Spinal cord (tissue), 10 donors: ENCODE measurements around the gene CACNB2. TPM values are rescaled to one million over a fixed set of nuclear protein-coding genes. Genes with fewer than 3 reads are reported as not detected.

Source experiments
- DNase-seq, 6 donors: peaks; one replicate each; pipeline versions ENCODE4 v3.0.0 to v3.0.0-alpha.2; 2013 to 2015; ENCODE audit warnings: low spot score in 6 of 6, low read depth in 4 of 6
- H3K27ac ChIP-seq: one replicate; pipeline ENCODE4 v1.5.1; 2013; ENCODE audit warnings: low read depth, low read length, control low read depth
- H3K27me3 ChIP-seq: one replicate; pipeline ENCODE4 v1.6.1; 2013; ENCODE audit warnings: low read length; ENCODE audit not compliant: control insufficient read depth, insufficient read depth
- H3K36me3 ChIP-seq: one replicate; pipeline ENCODE4 v1.6.1; 2013; ENCODE audit warnings: low read length; ENCODE audit not compliant: control insufficient read depth, insufficient read depth
- H3K4me1 ChIP-seq: one replicate; pipeline ENCODE4 v1.6.1; 2013; ENCODE audit warnings: low read length; ENCODE audit not compliant: control insufficient read depth, insufficient read depth
- H3K4me3 ChIP-seq: one replicate; pipeline ENCODE4 v1.5.1; 2013; ENCODE audit warnings: low read depth, low read length, control low read depth
- H3K9me3 ChIP-seq: one replicate; pipeline ENCODE4 v1.6.1; 2013; ENCODE audit warnings: low read length; ENCODE audit not compliant: control insufficient read depth, insufficient read depth
- WGBS: methylation state at CpG from one replicate; pipeline ENCODE4 v1.1.5; 2013; ENCODE audit warnings: missing lambda C conversion rate; ENCODE audit not compliant: insufficient coverage; 5-methylcytosine and 5-hydroxymethylcytosine counted together
- polyA plus RNA-seq, 2 donors: library from polyadenylated mRNA; unstranded; fragments of 120-200 nt; gene quantifications; one replicate each; pipeline ENCODE4 v1.2.1, GENCODE V29; 2013; ENCODE audit not compliant: insufficient read length in 2 of 2
- total RNA-seq, 2 donors: library from RNA; depleted of rRNA in 1 of 2; stranded (reverse); fragments of 120-200 nt in 1 of 2; fragments of >200 nt in 1 of 2; gene quantifications; one replicate each; pipeline versions ENCODE4 v1.2.3 to v1.2.4, GENCODE V29; 2013 to 2014
- donor health status: healthy.

Gene CACNB2
- total and polyA plus RNA-seq, 4 donors, result 18.4 to 32.7 (median 24.9) TPM

DNA sequence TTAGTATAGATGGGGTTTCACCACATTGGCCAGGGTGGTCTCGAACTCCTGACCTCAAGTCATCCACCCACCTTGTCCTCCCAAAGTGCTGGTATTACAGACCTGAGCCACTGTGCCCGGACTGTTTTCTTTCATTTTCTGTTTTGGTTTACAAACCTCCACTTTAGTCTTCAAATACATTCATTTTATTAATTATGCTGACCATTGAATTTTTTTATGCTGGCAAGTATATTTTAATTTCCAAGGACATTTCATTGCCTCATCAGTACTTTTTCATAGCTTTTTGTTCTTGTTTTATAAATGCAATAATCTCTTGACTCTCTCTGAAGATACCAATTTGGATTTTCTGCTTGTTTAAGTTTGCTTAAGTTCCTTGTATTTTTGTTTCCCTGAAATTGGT lies 170.5 kb downstream of the CACNB2 start:
- no peak overlapping the region for H3K27ac ChIP-seq

DNA sequence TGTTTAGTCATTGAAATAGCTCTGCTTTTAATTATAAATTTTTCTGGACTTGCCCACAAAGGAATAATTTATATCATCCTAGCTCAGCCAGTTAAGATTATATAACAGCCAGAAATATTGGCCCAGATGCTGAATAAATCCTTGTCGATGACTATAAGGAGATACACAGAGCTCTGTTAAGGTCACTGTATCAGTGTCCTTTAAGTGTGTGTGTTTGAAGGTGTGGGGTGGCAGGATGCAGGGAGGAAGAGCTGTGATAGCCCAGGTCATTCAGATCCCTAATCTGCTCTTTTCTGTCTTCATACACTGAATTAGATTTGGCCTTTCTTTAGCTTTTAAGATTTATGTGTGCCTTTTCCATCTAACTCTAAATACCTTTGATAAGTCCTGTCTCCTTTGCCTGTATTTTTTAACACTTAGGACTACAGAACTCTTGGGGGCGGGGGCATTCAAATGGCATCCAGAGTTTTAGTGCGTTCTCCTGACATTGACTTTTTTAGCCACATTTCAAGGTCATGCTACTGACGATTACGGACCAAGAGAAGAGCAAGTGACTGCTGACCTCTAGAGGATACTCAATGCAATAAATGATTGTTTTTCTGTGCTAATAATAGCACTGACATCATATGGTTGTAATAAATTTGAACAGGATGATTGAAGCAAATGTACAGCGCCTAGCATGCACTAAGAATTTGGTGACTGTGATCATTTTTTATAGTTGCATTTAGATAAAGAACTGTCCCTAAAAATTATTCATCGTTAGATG lies 172.3 kb downstream of the CACNB2 start:
- no peaks in the 10 kb centered on the region for H3K9me3 ChIP-seq
- WGBS, result 58% methylated on average over 2 of the region's 7 CpGs
- peak overlapping the region; percentile 53 for H3K27ac ChIP-seq
- DNase-seq, result peak in 2 of 6 donors; percentile 62 to 81
- H3K27me3 ChIP-seq, result no peaks in the 10 kb centered on the region
- H3K4me1 ChIP-seq, result peaks cover 6% of the 10 kb centered on the region
- H3K36me3 ChIP-seq, result no peaks in the 10 kb centered on the region
- H3K4me3 ChIP-seq, result no peak overlapping the region

More for the DNA sequence above, 170.5 kb downstream of the CACNB2 start:
- DNase-seq, result no peak
- Histone ChIP-seq H3K36me3 (no peaks in the 10 kb centered on the region), H3K4me1 (peaks cover 6% of the 10 kb centered on the region), H3K9me3 (no peaks in the 10 kb centered on the region), H3K27me3 (no peaks in the 10 kb centered on the region), H3K4me3 (no peak overlapping the region)
- 100% methylated on average over 1 of the region's 2 CpGs for WGBS

DNA sequence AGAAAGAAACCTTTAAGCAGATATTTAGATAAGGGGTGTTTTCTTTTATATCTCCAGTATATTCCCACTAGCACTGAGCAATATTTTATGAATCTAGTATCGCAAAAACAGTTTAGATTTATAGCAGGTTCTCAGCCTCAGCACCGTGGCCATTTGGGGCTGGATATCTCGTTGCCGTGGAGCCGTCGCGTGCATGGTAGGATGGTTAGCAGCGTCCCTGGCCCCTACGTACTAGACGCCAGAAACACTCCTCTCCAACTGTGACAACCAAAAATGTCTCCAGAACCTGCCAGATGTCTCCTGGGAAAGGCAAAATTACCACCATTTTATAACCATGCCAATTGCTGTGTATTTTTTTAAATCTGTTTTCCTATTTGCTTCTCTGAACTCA lies 172.9 kb downstream of the CACNB2 start:
- WGBS, result 37% methylated on average over 9 of the region's 10 CpGs
- peak in 1 of 6 donors; percentile 56 for DNase-seq
- no peak overlapping the region for H3K4me3 ChIP-seq
- no peaks in the 10 kb centered on the region for H3K36me3 ChIP-seq
- no peaks in the 10 kb centered on the region for H3K9me3 ChIP-seq
- peaks cover 4% of the 10 kb centered on the region for H3K4me1 ChIP-seq
- peak overlapping the region; percentile 9 for H3K27ac ChIP-seq
- H3K27me3 ChIP-seq, result no peaks in the 10 kb centered on the region

DNA sequence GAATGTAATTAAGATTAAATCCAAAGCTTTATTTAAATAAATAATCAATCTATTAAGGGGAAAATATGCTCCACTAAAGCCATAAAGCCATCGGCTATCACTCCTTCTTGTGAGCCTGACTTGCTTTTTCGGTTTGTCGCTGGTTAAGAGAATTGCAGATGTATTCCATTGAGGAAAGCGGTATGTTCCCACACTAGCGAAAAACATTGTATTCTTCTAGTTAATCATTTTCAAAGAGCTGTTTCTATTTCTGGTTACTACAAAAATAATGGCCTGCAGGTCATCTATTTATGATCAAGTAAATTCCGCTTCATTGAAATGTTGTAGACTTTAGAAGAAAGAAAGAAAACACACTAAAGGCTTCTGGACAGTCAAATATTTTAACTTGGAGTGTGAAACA lies 173.4 kb downstream of the CACNB2 start:
- H3K9me3 ChIP-seq, result no peaks in the 10 kb centered on the region
- no peak overlapping the region for H3K4me3 ChIP-seq
- no peaks in the 10 kb centered on the region for H3K27me3 ChIP-seq
- no CpG with 5 or more reads among the region's 6 CpGs for WGBS
- no peaks in the 10 kb centered on the region for H3K4me1 ChIP-seq
- H3K36me3 ChIP-seq, result no peaks in the 10 kb centered on the region
- H3K27ac ChIP-seq, result peak overlapping the region; percentile 9
- DNase-seq, result no peak

DNA sequence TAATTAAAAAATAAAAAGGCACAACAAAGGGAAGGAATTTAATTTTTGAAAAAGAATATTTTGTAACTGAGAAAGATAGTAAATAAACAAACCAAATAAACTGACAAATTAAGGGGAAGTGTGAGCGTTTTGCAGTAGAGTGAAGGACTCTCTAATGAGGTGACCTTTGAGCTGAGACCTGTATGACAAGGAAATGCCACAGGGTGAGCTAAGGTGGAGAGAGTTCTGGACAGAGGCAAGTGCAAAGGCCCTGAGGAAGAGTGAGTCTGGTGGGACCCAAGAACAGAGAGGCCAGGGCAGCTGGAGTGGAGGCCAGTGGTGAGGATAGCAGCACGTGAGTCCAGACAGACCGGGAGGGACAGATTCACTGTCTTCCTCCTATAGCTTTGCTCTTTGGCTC lies 179.4 kb downstream of the CACNB2 start:
- WGBS, result 100% methylated on average over 3 of the region's 3 CpGs
- no peak for DNase-seq

DNA sequence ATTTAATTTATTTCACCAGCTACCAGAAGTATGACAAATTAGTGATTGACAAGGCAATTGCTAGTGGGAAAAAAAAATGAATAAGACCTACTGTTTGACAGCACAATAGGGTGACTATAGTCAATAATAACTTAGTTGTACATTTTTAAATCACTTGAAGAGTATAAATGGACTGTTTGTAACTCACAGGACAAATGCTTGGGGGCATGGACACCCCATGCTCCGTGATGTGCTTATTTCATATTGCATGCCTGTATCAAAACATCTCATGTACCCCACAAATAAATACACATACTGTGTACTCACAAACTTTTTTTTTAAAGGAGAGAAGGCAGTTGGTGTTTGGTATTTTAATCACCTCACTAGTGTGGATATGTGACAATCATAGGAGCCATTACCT lies 181.1 kb downstream of the CACNB2 start:
- Histone ChIP-seq H3K4me1 (no peaks in the 10 kb centered on the region), H3K27ac (no peak overlapping the region), H3K9me3 (no peaks in the 10 kb centered on the region), H3K36me3 (no peaks in the 10 kb centered on the region), H3K27me3 (no peaks in the 10 kb centered on the region), H3K4me3 (no peak overlapping the region)
- no CpG with 5 or more reads among the region's 1 CpG for WGBS
- no peak for DNase-seq

More for the DNA sequence above, 179.4 kb downstream of the CACNB2 start:
- no peak overlapping the region for H3K4me3 ChIP-seq
- no peaks in the 10 kb centered on the region for H3K9me3 ChIP-seq
- no peaks in the 10 kb centered on the region for H3K4me1 ChIP-seq
- H3K27me3 ChIP-seq, result no peaks in the 10 kb centered on the region
- no peak overlapping the region for H3K27ac ChIP-seq
- no peaks in the 10 kb centered on the region for H3K36me3 ChIP-seq

DNA sequence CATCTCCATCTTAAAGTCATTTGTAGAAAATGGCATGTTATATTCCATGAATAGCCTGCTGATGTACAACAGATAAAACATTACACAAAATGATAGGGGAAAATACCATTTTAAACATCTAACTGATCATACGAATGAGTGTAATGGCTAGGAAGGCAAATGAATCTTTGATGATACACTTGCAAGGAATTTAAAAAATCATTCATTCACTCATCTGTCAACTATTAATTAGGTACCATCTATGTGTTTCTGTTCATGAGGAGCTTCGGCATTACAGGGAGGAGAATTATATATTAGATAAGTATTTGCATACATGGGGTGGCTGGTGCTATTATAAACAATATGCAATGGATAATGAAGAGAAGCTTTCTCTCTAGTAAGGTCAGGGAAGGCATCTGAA lies 183.7 kb downstream of the CACNB2 start:
- H3K4me1 ChIP-seq, result no peaks in the 10 kb centered on the region
- no CpG with 5 or more reads among the region's 2 CpGs for WGBS

DNA sequence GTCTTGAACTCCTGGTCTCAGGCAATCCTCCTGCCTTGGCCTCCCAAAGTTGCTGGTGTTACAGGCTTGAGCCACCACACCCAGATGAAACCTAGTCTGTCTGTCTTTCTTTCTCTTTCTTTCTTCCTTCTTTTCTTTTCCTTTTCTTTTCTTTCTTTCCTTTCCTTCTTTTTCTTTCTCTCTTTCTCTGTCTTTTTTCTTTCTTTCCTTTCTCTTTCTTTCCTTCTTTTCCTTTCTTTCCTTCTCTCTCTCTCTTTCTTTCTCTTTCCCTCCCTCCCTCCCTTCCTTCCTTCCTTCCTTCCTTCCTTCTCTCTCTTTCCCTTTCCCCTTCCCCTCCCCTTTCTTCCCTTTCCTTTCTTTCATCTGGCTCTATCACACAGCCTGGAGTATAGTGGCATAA lies 185.2 kb downstream of the CACNB2 start:
- H3K27ac ChIP-seq, result no peak overlapping the region

More for the DNA sequence above, 183.7 kb downstream of the CACNB2 start:
- Histone ChIP-seq H3K27me3 (no peaks in the 10 kb centered on the region), H3K36me3 (no peaks in the 10 kb centered on the region), H3K9me3 (no peaks in the 10 kb centered on the region), H3K4me3 (no peak overlapping the region), H3K27ac (no peak overlapping the region)
- DNase-seq, result no peak

DNA sequence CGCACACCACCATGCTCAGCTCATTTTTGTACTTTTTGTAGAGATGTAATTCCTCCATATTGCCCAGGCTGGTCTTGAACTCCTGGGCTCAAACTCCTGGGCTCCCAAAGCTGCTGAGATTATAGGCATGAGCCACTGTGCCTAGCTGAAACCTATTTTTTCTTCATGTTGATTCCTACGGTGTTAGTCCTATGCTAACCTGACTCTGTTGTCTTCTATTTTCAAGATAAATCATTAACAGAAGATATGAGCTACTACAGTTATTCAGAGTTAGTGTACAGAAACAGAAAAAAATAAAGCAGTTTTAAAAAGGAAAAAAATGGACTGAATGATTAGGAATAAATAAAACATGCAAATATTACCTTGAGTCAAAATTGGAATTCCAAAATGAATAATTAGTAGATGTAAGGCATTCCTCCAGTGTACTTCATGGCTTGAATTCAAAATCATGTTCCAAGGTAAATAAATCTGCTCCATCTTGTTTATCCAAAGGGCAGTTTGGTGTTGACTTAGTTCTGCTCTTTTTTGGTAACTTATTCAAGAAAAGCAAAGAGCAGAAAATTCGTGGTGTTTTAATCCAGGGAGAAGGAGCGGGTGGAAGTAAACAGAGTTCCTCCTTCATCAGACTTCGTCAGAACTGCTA lies 185.8 kb downstream of the CACNB2 start:
- Histone ChIP-seq H3K9me3 (no peaks in the 10 kb centered on the region), H3K27ac (no peak overlapping the region), H3K4me3 (no peak overlapping the region), H3K27me3 (no peaks in the 10 kb centered on the region), H3K36me3 (no peaks in the 10 kb centered on the region), H3K4me1 (no peaks in the 10 kb centered on the region)
- WGBS, result 100% methylated on average over 1 of the region's 5 CpGs
- peak in 1 of 6 donors; percentile 68 for DNase-seq

More for the DNA sequence above, 185.2 kb downstream of the CACNB2 start:
- no peak overlapping the region for H3K4me3 ChIP-seq
- no peaks in the 10 kb centered on the region for H3K27me3 ChIP-seq
- H3K9me3 ChIP-seq, result no peaks in the 10 kb centered on the region
- no peaks in the 10 kb centered on the region for H3K36me3 ChIP-seq
- H3K4me1 ChIP-seq, result no peaks in the 10 kb centered on the region
- DNase-seq, result no peak

DNA sequence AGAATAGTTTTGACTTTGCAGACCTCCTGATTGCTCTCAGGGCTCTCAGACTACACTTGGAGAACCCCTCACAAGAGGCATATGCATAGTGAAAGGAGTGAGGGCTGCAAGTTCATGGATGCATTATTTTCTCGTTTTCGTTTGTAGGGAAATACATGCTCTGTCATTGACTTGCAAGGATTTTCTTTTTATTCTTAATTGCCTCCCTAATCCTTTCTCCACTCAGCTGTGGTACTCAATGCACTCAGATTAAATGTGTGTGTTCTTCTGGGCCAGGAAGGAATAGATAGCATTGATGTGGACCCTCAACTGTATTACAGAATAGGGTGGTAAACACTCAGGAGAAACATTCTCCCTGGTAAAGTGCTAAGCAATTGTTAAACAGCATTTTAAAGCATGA lies 188.7 kb downstream of the CACNB2 start:
- no peak overlapping the region for H3K27ac ChIP-seq
- H3K4me3 ChIP-seq, result no peak overlapping the region
- no peaks in the 10 kb centered on the region for H3K36me3 ChIP-seq
- H3K27me3 ChIP-seq, result no peaks in the 10 kb centered on the region
- H3K9me3 ChIP-seq, result no peaks in the 10 kb centered on the region
- WGBS, result no CpG with 5 or more reads among the region's 2 CpGs
- DNase-seq, result no peak
- H3K4me1 ChIP-seq, result no peaks in the 10 kb centered on the region
